GM12891 (cell line): ENCODE measurements around the gene TJP3.

Experiments
- DNase-seq: peaks from one replicate; pipeline ENCODE4 v3.0.0; 2011; ENCODE audit warnings: low spot score; ENCODE audit not compliant: insufficient read length
- FAIRE-seq: peaks from 2 replicates; lab custom pipeline; 2011; peaks lifted over from hg19 to GRCh38; lab: Jason Lieb, UNC
- PAX5 ChIP-seq: IDR thresholded peaks from 2 replicates; pipeline ENCODE4 v1.6.1; 2011; ENCODE audit warnings: low read length, moderate library complexity, mild to moderate bottlenecking; ENCODE audit not compliant: insufficient read depth, severe bottlenecking
- POLR2A ChIP-seq: IDR thresholded peaks from 2 replicates; pipeline ENCODE4 v1.6.1; 2011; ENCODE audit warnings: low read depth, low read length, control low read depth
- POLR2AphosphoS5 ChIP-seq: IDR thresholded peaks from 2 replicates; pipeline ENCODE4 v1.6.1; 2011; ENCODE audit warnings: low read depth, low read length, control low read depth
- POU2F2 ChIP-seq: IDR thresholded peaks from 2 replicates; pipeline ENCODE4 v1.6.1; 2011; ENCODE audit warnings: low read depth, mild to moderate bottlenecking, control low read depth, low read length, moderate library complexity
- SPI1 ChIP-seq: IDR thresholded peaks from 2 replicates; pipeline ENCODE4 v1.6.1; 2011; ENCODE audit warnings: low read depth, low read length, control low read depth
- TAF1 ChIP-seq: IDR thresholded peaks from 2 replicates; pipeline ENCODE4 v1.6.1; 2011; ENCODE audit warnings: low read depth, low read length, control low read depth

The TJP3 gene

DNA sequence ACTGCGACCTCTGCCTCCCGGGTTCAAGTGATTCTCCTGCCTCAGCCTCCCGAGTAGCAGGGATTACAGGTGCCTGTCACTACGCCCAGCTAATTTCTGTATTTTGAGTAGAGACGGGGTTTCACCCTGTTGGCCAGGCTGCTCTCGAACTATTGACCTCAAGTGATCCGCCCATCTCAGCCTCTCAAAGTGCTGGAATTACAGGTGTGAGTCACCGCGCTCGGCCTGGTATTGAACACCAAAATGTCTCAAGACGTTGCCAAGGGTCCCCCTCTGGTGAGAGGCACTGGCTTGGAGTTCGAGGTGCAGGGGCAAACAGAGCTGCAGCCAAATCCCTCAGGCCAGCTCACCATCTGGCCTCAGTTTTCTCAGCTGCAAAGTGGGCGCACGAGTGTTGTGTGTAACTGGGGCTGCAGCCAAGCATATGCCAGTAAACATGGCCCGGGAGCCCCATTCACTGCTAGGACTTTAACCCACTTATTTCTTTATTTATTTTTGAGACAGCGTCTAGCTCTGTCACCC is 8.0 kb downstream of the TJP3 start:
- no peak for FAIRE-seq
- no peak for DNase-seq
- TF ChIP-seq POLR2AphosphoS5 (no peak), SPI1 (no peak), POLR2A (no peak), PAX5 (no peak), TAF1 (no peak), POU2F2 (no peak)

GRCh38 chr19:3719868-3720267 is 11.7 kb downstream of the TJP3 start:
- DNase-seq (no peak), FAIRE-seq (no peak)
- TF ChIP-seq POU2F2: no peak
- TF ChIP-seq SPI1: no peak
- TF ChIP-seq POLR2A: no peak
- TF ChIP-seq TAF1: no peak

DNA sequence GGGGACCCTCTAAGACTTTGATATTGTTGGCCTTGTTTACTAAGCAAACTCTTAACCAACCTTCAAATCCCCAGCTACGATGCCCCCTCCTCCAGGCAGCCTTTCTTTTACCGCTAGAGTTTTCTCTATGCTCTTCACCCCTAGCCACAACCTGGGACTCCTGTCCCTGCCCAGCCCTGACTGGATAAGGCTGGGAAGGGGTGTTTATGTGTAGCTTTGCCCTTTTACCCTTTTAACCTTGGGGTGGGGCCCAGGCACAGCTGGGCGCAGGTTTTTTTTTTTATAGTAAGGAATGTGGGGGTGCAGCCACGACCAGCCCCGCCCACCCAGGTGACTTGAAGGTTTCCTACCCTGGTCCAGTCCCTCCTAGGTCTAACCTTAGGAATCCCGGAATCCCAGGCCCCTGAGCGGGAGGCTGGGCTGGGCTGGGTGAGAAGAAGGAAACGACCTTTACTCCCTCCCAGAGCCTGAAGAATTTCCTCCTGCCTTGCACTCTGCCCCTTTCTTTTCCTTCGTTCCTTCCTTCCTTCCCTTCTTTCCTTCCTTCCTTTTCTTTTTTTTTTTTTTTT is 12.2 kb downstream of the TJP3 start:
- FAIRE-seq (no peak), DNase-seq (no peak)
- TF ChIP-seq PAX5: no peak

GRCh38 chr19:3721131-3721886 is 13.1 kb downstream of the TJP3 start:
- peak; percentile 94 for DNase-seq
- peak; percentile 63 for FAIRE-seq
- TF ChIP-seq SPI1 (no peak), PAX5 (peak; percentile 10)

- no peak for DNase-seq
- no peak for TF ChIP-seq PAX5
- TF ChIP-seq TAF1: no peak
- TF ChIP-seq POU2F2: no peak
- TF ChIP-seq SPI1: no peak
- TF ChIP-seq POLR2AphosphoS5: no peak
- TF ChIP-seq POLR2A: no peak
- no peak for FAIRE-seq
Observed at GRCh38 chr19:3721887-3722442, 13.8 kb downstream of the TJP3 start.

DNA sequence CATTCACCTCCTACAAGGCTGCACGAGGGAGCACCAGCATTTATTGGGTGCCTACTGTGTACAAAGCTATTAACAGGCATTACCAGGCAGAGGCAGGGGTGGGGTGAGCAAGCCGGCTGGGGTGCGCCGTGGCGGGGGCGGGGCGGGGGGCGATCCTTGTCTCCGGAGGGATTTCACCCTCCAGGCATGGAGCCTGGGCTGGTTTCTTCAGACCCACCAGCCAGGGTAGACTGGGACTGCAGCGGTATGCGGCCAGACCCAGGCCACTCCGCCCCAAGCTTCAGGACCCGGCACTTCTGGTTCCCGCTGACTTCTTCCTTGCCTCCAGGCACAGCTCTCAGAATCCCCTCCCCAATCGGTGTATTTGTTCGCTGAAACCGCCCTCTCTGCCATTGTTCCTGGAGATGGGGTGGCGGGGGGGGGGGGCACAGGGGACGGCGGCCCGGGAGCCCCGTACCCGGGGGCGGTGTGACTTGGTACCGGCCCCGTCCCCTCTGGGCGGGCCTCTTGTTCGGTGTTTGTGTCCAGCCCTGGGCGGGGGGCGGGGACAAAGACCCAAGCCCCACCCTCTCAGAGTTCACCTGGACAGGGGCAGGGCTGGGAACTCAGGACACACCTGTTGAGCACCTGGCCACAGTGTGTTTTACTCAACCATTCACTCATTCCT is 14.4 kb downstream of the TJP3 start:
- DNase-seq: no peak
- TF ChIP-seq TAF1 (no peak), POLR2A (no peak), SPI1 (no peak), POLR2AphosphoS5 (no peak), POU2F2 (no peak), PAX5 (no peak)
- no peak for FAIRE-seq

- DNase-seq (no peak), FAIRE-seq (no peak)
- TF ChIP-seq SPI1: no peak
- TF ChIP-seq POLR2A: no peak
- TF ChIP-seq PAX5: no peak
- no peak for TF ChIP-seq POLR2AphosphoS5
- TF ChIP-seq TAF1: no peak
- TF ChIP-seq POU2F2: no peak
Observed at GRCh38 chr19:3723110-3723488, 14.9 kb downstream of the TJP3 start.

GRCh38 chr19:3723883-3724282 is 15.7 kb downstream of the TJP3 start:
- no peak for TF ChIP-seq TAF1
- no peak for TF ChIP-seq POLR2A
- no peak for DNase-seq
- FAIRE-seq: no peak

- FAIRE-seq (no peak), DNase-seq (no peak)
- TF ChIP-seq POLR2A (no peak), POU2F2 (no peak), SPI1 (no peak), POLR2AphosphoS5 (no peak), TAF1 (no peak)
Observed at GRCh38 chr19:3725121-3725520, 16.9 kb downstream of the TJP3 start.

- FAIRE-seq (no peak), DNase-seq (no peak)
- TF ChIP-seq PAX5: no peak
- TF ChIP-seq SPI1: no peak
- no peak for TF ChIP-seq TAF1
- no peak for TF ChIP-seq POU2F2
- TF ChIP-seq POLR2AphosphoS5: no peak
- no peak for TF ChIP-seq POLR2A
Observed at GRCh38 chr19:3725640-3726310, 17.6 kb downstream of the TJP3 start.
